Thyroid gland (tissue), 4 donors: ENCODE results near the gene CEMIP2. TPM values are rescaled to one million over a fixed set of nuclear protein-coding genes. Genes with fewer than 3 reads are reported as not detected.

Experiments used
- DNase-seq, 2 donors: peaks; one replicate each; pipeline ENCODE4 v3.0.0-alpha.2; 2019
- H3K27ac ChIP-seq, 3 donors: fragments of 200-600 bp; sonication (generic); 1 replicate in 2 of 3; 2 replicates in 1 of 3; pipeline ENCODE4 v1.5.1; 2016 to 2019; ENCODE audit warnings: mild to moderate bottlenecking in 1 of 3, moderate library complexity in 1 of 3
- H3K27me3 ChIP-seq: fragments of 200-600 bp; sonication (generic); one replicate; pipeline ENCODE4 v1.5.1; 2019
- H3K36me3 ChIP-seq, 2 donors: fragments of 200-600 bp; sonication (generic); one replicate each; pipeline ENCODE4 v1.5.1; 2016 to 2019
- H3K4me1 ChIP-seq, 2 donors: fragments of 200-600 bp; sonication (generic); one replicate each; pipeline ENCODE4 v1.5.1; 2017 to 2019
- H3K4me3 ChIP-seq, 3 donors: fragments of 200-600 bp; sonication (generic); replicated peaks in 1 of 3; 1 replicate in 2 of 3; 2 replicates in 1 of 3; pipeline ENCODE4 v1.5.1; 2016; ENCODE audit warnings: mild to moderate bottlenecking in 1 of 3
- H3K9me3 ChIP-seq: fragments of 200-600 bp; sonication (generic); one replicate; pipeline ENCODE4 v1.5.1; 2017
- POLR2A ChIP-seq, 2 donors: fragments of 450-650 bp; IDR thresholded peaks; one replicate each; pipeline ENCODE4 v1.6.1; 2017; ENCODE audit warnings: antibody characterized with exemption in 2 of 2, mild to moderate bottlenecking in 2 of 2, moderate library complexity in 1 of 2
- WGBS, 2 donors: methylation state at CpG; one replicate each; pipeline ENCODE4 v1.1.5; 2017; 5-methylcytosine and 5-hydroxymethylcytosine counted together
- intact Hi-C: fragments of 100-400 bp; cut with DNase I; formaldehyde crosslinking; loops from one replicate; pipeline ENCODE4 v1.15.1; 2023
- total RNA-seq, 4 donors: library from RNA; depleted of rRNA; stranded (reverse); fragments of >200 nt; gene quantifications; one replicate each; pipeline ENCODE4 v1.2.3, GENCODE V29; 2016
- TF ChIP-seq, protein P1 (sequence below), 6 experiments: fragments of 200-600 bp in 3 of 6; fragments of 450-650 bp in 3 of 6; sonication (generic) in 3 of 6; IDR thresholded peaks; one replicate each; pipeline ENCODE4 v1.5.1; 2016 to 2019; ENCODE audit warnings: antibody characterized with exemption in 6 of 6, mild to moderate bottlenecking in 2 of 6, inconsistent platforms in 1 of 6, moderate library complexity in 1 of 6

CEMIP2 gene
- total RNA-seq, 4 donors from 2014 or later: 29.6 to 111 (median 34.0) TPM

DNA sequence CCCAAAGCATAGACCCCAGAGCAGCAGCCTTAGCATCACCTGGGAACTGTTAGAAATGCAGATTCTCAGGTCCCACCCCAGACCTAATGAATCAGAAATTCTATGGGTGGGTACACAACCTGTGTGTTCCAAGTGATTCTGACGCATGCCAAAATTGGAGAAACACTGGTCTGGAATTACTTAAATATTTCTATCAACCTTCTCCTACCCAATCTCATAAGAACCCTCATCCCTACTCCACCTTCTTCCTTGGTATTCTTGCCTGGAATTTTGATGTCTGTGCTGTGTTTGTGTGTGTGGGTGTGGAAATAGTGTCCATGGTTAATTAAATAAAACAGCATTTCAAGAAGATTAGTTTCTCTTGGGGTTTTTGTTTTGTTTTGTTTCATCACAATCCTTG, 111.8 kb downstream of the CEMIP2 start:
- intact Hi-C loops: no loop called here
- no peaks in the 10 kb centered on the region for H3K27me3 ChIP-seq
- no peaks in the 10 kb centered on the region for H3K9me3 ChIP-seq
- no peak overlapping the region for H3K4me3 ChIP-seq
- no peak for DNase-seq
- no peak overlapping the region for H3K27ac ChIP-seq
- TF ChIP-seq, protein P1, sequence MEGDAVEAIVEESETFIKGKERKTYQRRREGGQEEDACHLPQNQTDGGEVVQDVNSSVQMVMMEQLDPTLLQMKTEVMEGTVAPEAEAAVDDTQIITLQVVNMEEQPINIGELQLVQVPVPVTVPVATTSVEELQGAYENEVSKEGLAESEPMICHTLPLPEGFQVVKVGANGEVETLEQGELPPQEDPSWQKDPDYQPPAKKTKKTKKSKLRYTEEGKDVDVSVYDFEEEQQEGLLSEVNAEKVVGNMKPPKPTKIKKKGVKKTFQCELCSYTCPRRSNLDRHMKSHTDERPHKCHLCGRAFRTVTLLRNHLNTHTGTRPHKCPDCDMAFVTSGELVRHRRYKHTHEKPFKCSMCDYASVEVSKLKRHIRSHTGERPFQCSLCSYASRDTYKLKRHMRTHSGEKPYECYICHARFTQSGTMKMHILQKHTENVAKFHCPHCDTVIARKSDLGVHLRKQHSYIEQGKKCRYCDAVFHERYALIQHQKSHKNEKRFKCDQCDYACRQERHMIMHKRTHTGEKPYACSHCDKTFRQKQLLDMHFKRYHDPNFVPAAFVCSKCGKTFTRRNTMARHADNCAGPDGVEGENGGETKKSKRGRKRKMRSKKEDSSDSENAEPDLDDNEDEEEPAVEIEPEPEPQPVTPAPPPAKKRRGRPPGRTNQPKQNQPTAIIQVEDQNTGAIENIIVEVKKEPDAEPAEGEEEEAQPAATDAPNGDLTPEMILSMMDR (IDR thresholded peaks at IDR 0.05): no peak
- no peak for TF ChIP-seq POLR2A (IDR thresholded peaks at IDR 0.05)
- H3K36me3 ChIP-seq: no peaks in the 10 kb centered on the region
- H3K4me1 ChIP-seq: no peaks in the 10 kb centered on the region
- WGBS, 2 donors: 94 to 100% methylated on average over 1 of the region's 1 CpG

DNA sequence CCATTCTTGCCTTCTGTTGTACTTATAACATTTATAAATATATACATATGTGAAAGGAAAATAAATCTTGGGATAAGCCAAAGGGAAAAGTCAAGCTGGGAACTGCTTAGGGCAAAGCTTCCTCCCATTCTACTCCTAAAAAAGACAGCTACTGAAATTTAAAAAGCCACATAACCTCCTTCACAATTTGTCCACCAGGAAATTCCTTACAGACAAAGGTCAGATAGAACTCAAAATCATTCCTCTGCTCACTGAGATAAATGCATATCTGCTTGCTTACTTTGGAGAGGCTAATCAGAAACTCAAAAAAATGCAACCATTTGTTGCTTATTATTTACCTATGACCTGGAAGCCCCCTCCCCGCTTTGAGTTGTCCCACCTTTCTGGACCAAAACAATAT, 112.5 kb downstream of the CEMIP2 start:
- H3K27ac ChIP-seq: no peak overlapping the region
- no peaks in the 10 kb centered on the region for H3K9me3 ChIP-seq
- no peaks in the 10 kb centered on the region for H3K36me3 ChIP-seq
- intact Hi-C loops: no loop called here
- no peak overlapping the region for H3K4me3 ChIP-seq
- TF ChIP-seq POLR2A (IDR thresholded peaks at IDR 0.05): no peak
- no peaks in the 10 kb centered on the region for H3K27me3 ChIP-seq
- WGBS, 2 donors: 83 to 92% methylated on average over 1 of the region's 1 CpG
- no peak for DNase-seq
- H3K4me1 ChIP-seq: no peaks in the 10 kb centered on the region

DNA sequence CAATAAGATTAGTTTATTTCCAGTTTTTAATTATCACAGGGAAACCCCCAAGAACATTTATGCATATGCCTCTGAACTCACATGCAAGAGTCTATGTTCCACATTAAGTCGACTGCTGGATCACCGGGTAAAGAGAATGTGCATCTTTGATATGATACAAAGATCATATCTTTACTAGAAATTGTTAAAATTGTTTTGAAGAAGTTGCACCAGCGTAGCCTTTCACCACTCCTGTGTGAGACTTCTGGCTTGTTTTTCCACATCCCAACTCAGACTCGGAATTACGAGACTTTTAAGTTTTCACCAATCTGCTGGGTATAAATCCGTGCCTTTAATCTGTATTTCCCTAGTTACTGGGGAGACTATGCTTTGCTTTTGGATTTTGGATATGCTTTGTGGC, 113.2 kb downstream of the CEMIP2 start:
- intact Hi-C loops: no loop called here
- no peaks in the 10 kb centered on the region for H3K4me1 ChIP-seq

DNA sequence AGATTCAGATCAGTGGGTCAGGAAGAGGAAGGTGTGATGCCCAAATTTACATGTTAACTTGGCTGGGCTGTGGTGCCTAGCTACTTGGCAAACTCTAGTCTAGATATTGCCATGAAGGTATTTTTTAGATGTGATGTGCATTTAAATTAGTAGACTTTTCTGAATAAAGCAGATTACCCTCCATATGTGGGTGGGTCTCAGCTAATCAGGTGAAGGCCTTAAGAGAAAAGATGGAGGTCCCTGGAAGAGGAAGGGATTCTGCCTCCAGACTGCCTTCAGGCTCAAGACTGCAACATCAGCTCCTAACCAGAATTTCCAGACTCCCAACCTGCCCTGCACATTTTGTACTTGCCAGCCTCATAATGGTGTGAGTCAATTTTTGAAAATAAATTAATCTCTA, 115.8 kb downstream of the CEMIP2 start:
- H3K27ac ChIP-seq: no peak overlapping the region
- intact Hi-C loops: no loop called here
- H3K27me3 ChIP-seq: no peaks in the 10 kb centered on the region
- H3K4me3 ChIP-seq: no peak overlapping the region
- no peaks in the 10 kb centered on the region for H3K36me3 ChIP-seq
- DNase-seq: no peak
- H3K9me3 ChIP-seq: no peaks in the 10 kb centered on the region
- TF ChIP-seq POLR2A (IDR thresholded peaks at IDR 0.05): no peak
- TF ChIP-seq, protein P1 (IDR thresholded peaks at IDR 0.05): no peak
- no peaks in the 10 kb centered on the region for H3K4me1 ChIP-seq

More for the DNA sequence above, 113.2 kb downstream of the CEMIP2 start:
- 79 to 88% methylated on average over 6 of the region's 6 CpGs for WGBS, 2 donors
- TF ChIP-seq POLR2A (IDR thresholded peaks at IDR 0.05): no peak
- TF ChIP-seq, protein P1 (IDR thresholded peaks at IDR 0.05): no peak
- H3K4me3 ChIP-seq: no peak overlapping the region
- H3K9me3 ChIP-seq: no peaks in the 10 kb centered on the region
- no peaks in the 10 kb centered on the region for H3K27me3 ChIP-seq
- no peak for DNase-seq
- no peak overlapping the region for H3K27ac ChIP-seq
- no peaks in the 10 kb centered on the region for H3K36me3 ChIP-seq

DNA sequence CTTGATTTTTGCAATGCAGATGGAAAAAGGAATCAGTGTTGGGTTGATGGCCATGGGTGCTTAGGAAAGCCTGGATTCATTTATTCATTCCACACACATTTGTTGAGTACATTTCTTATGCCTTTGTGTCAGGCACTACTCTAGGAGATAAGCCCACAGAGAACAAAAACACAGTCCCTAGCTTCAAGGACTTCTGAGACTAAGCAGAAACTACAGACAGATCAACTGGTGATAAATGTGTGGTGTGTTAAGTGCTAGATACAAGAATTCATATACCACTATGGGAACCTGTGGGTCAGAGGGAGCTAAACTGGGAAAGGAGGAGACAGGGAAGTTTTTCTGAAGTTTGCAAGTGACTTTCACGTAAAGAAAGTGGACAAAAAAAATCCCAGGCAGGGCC, 119.9 kb downstream of the CEMIP2 start:
- intact Hi-C loops: no loop called here
- TF ChIP-seq, protein P1 (IDR thresholded peaks at IDR 0.05): no peak
- no peak for TF ChIP-seq POLR2A (IDR thresholded peaks at IDR 0.05)
- Histone ChIP-seq H3K36me3 (no peaks in the 10 kb centered on the region), H3K4me3 (no peak overlapping the region), H3K27ac (no peak overlapping the region), H3K9me3 (no peaks in the 10 kb centered on the region), H3K4me1 (no peaks in the 10 kb centered on the region), H3K27me3 (no peaks in the 10 kb centered on the region)
- DNase-seq: no peak
- WGBS, 2 donors: 88 to 93% methylated on average over 1 of the region's 1 CpG

DNA sequence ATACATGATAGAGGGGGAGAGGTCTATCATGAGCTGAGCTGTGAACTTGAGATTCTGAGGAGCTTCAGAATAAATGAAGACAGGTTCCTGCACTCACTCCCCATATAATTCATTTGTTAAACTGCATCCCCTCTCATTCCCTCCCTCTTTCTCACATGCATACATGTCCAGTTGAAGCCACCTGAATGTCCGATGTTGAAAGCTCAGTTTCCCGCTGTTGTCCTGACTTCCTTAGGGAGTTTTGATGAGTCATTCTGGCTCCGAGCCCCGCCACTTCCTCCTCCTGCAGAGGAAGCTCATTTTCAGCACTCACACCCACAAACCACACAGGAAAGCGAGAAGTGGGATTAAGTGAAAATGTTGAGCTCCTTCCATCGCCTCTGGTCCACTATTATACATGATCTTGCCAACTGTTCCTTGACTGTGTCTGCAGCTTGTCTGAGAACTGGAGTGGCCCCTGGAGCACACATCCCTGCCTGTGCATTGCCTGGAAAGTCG, 121.2 kb downstream of the CEMIP2 start:
- intact Hi-C loops: no loop called here
- 46 to 61% methylated on average over 7 of the region's 7 CpGs for WGBS, 2 donors
- H3K27ac ChIP-seq: no peak overlapping the region
- no peaks in the 10 kb centered on the region for H3K36me3 ChIP-seq
- H3K4me1 ChIP-seq: no peaks in the 10 kb centered on the region
- peak; percentile 18 to 29 for DNase-seq
- H3K9me3 ChIP-seq: no peaks in the 10 kb centered on the region
- no peaks in the 10 kb centered on the region for H3K27me3 ChIP-seq
- no peak overlapping the region for H3K4me3 ChIP-seq
- TF ChIP-seq, protein P1 (IDR thresholded peaks at IDR 0.05): no peak
- TF ChIP-seq POLR2A (IDR thresholded peaks at IDR 0.05): no peak
